H1 (cell line): Measurements from ENCODE around the gene CAMSAP3. TPM values are rescaled to one million over a fixed set of nuclear protein-coding genes. Genes with fewer than 3 reads are reported as not detected.

Source experiments
- JUND ChIP-seq: IDR thresholded peaks from 2 replicates; pipeline ENCODE4 v1.6.1; 2011; ENCODE audit warnings: mild to moderate bottlenecking, improper control_type of control experiment, low read length
- NANOG ChIP-seq: IDR thresholded peaks from 2 replicates; pipeline ENCODE4 v1.6.1; 2011; ENCODE audit warnings: low read length, low read depth, mild to moderate bottlenecking, inconsistent platforms; ENCODE audit not compliant: insufficient read depth, poor library complexity, severe bottlenecking
- polyA plus RNA-seq, 7 experiments: library from polyadenylated mRNA; depleted of rRNA in 3 of 7; stranded (reverse) in 5 of 7; unstranded in 2 of 7; fragments of >200 nt in 5 of 7; fragments of 200-250 nt in 2 of 7; gene quantifications; 1 replicate in 5 of 7; 2 replicates in 1 of 7; 4 replicates in 1 of 7; pipeline versions ENCODE4 v1.2.1 to v1.2.3, GENCODE V29; 2011 to 2013; ENCODE audit warnings: missing spikeins in 2 of 7, mixed read lengths in 2 of 7
- total RNA-seq: library from RNA; stranded (reverse); fragmentation: NEBNext Ultra II Directional; extraction: Animal tissue kit (Norgen Biotek cat#: 25700); gene quantifications from 2 replicates; pipeline ENCODE4 v1.2.1, GENCODE V29; 2021

CAMSAP3 gene
- total and polyA plus RNA-seq, 2 of the 8 experiments (the other 6 are each of a cell fraction or from before 2014, with no cell fraction given) = 11.4 to 30.4 TPM

DNA sequence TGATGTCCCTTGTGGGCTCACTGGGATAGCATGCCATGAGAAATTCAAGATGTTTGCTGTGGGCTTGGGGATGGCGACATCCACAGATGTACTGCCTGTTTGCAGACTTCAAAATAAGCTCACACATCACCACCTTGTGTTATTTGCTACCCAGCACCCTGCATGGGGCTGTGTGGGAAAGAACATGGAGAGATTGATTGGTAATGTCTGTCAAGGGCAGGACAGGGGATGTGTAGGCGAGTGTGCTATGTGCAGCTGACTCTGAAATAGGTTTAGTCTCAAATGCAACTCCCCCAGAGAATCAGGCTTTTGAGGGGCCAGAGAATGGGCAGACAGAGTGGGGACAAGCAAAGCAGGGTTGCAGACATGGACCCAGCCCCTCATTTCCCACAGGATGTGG lies 35.4 kb upstream of the CAMSAP3 start (continued):
- TF ChIP-seq JUND (no peak), NANOG (no peak)
